GM15510 (cell line): ENCODE measurements around the gene FDXR.

ENCODE experiments used
- POLR2A ChIP-seq: IDR thresholded peaks from 3 replicates; pipeline ENCODE4 v1.6.1; 2011; ENCODE audit warnings: borderline replicate concordance; ENCODE audit not compliant: insufficient read length; ENCODE audit errors: extremely low read depth

The FDXR gene

GRCh38 chr17:74822939-74823367 lies 49.8 kb downstream of the FDXR start:
- TF ChIP-seq POLR2A: no peak

- TF ChIP-seq POLR2A: no peak
Observed at GRCh38 chr17:74822335-74822938, 50.4 kb downstream of the FDXR start.

GRCh38 chr17:74821655-74822334 lies 51.0 kb downstream of the FDXR start:
- no peak for TF ChIP-seq POLR2A

- no peak for TF ChIP-seq POLR2A
Observed at GRCh38 chr17:74819801-74820436, 52.9 kb downstream of the FDXR start.

GRCh38 chr17:74818291-74818938 lies 54.4 kb downstream of the FDXR start:
- TF ChIP-seq POLR2A: no peak

- TF ChIP-seq POLR2A: no peak
Observed at GRCh38 chr17:74816905-74817620, 55.7 kb downstream of the FDXR start.

- no peak for TF ChIP-seq POLR2A
Observed at GRCh38 chr17:74815550-74816370, 57.0 kb downstream of the FDXR start.

- no peak for TF ChIP-seq POLR2A
Observed at GRCh38 chr17:74815067-74815466, 57.7 kb downstream of the FDXR start.

GRCh38 chr17:74814453-74814852 lies 58.3 kb downstream of the FDXR start:
- no peak for TF ChIP-seq POLR2A
